NCI-H1105 treated with DMSO at 0.1 percent for 48 hours (cell line): ENCODE results near the gene ACAP1.
"Not testable (repeated sequence)": the region's sequence is repeated elsewhere in the genome, so short reads cannot be mapped to it uniquely, and the experiment has no call there.

ENCODE experiments used
- DNase-seq: peaks from one replicate; lab custom pipeline; 2025; lab: John Stamatoyannopoulos, UW

ACAP1 gene

GRCh38 chr17:7329374-7329996, 6.8 kb upstream of the ACAP1 start:
- DNase-seq = peak; percentile 99

GRCh38 chr17:7329997-7330637, 6.2 kb upstream of the ACAP1 start:
- peak; percentile 86 for DNase-seq

- no peak for DNase-seq
Measured at GRCh38 chr17:7330638-7331015, 5.7 kb upstream of the ACAP1 start.

GRCh38 chr17:7332111-7332510, 4.2 kb upstream of the ACAP1 start:
- no peak for DNase-seq

GRCh38 chr17:7332600-7333069, 3.7 kb upstream of the ACAP1 start:
- DNase-seq = not testable (repeated sequence)

- no peak for DNase-seq
Measured at GRCh38 chr17:7334938-7335538, 1.3 kb upstream of the ACAP1 start.

- not testable (repeated sequence) for DNase-seq
Measured at GRCh38 chr17:7335765-7336164, 564 bp upstream of the ACAP1 start.

GRCh38 chr17:7337600-7337999, 1.3 kb downstream of the ACAP1 start:
- DNase-seq = not testable (repeated sequence)

GRCh38 chr17:7340179-7340578, 3.9 kb downstream of the ACAP1 start:
- DNase-seq = no peak

GRCh38 chr17:7341842-7342241, 5.5 kb downstream of the ACAP1 start:
- no peak for DNase-seq

- DNase-seq = no peak
Measured at GRCh38 chr17:7343250-7343649, 6.9 kb downstream of the ACAP1 start.

- no peak for DNase-seq
Measured at GRCh38 chr17:7346761-7347614, 10.7 kb downstream of the ACAP1 start.

- DNase-seq = no peak
Measured at GRCh38 chr17:7347630-7348477, 11.5 kb downstream of the ACAP1 start.

GRCh38 chr17:7348478-7349242, 12.3 kb downstream of the ACAP1 start:
- DNase-seq = no peak

GRCh38 chr17:7351665-7352502, 15.6 kb downstream of the ACAP1 start, which contains the start of gene KCTD11:
Gene KCTD11 (plus strand): TSS chr17:7352162.
- peak; percentile 40 for DNase-seq

- DNase-seq = no peak
Measured at GRCh38 chr17:7352503-7352889, 16.2 kb downstream of the ACAP1 start.

- no peak for DNase-seq
Measured at GRCh38 chr17:7352910-7353635, 16.7 kb downstream of the ACAP1 start.

GRCh38 chr17:7354262-7354843, 18.0 kb downstream of the ACAP1 start:
- DNase-seq = peak; percentile 52

- DNase-seq = no peak
Measured at GRCh38 chr17:7355053-7355452, 18.7 kb downstream of the ACAP1 start, which contains the start of gene TMEM95. Gene TMEM95 (plus strand): TSS chr17:7355156. CDS start chr17:7355205, 49 bp downstream.
